Ovary (tissue), 3 donors: ENCODE results near the gene EYS.

ENCODE experiments used
- EP300 ChIP-seq: sonication (generic); formaldehyde crosslinking; IDR thresholded peaks from one replicate; pipeline ENCODE4 v1.6.1; 2017; ENCODE audit warnings: antibody characterized with exemption
- POLR2A ChIP-seq: fragments of 450-650 bp; IDR thresholded peaks from one replicate; pipeline ENCODE4 v1.6.1; 2017; ENCODE audit warnings: antibody characterized with exemption, mild to moderate bottlenecking, moderate library complexity
- TF ChIP-seq, protein P1 (sequence below), 3 donors: fragments of 450-650 bp in 2 of 3; fragments of 200-600 bp in 1 of 3; IDR thresholded peaks; one replicate each; pipeline versions ENCODE4 v1.5.1 to v1.8.0; 2016 to 2022; ENCODE audit warnings: antibody characterized with exemption in 3 of 3, mild to moderate bottlenecking in 1 of 3
- donor health status: DM: no; HTN: no; CAD: no.

DNA sequence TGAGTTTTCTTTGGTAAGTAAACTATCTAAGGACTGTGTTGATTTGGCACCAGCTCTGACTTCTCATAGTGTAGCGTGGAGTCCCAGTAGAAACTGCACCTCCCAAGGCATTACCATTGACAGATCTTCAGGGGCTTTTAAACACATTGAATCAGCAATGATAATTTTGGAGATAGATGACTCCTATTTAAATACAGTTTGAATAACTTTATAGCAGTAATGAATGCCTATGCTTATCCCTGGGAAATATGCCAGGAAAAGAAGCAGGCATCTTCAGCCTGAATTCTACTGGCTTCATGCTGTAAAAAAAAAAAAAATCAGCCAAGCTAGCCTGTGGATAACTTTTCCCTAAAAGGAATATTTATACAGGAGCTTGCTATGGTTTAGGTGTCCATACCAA lies 895.9 kb downstream of the EYS start:
- TF ChIP-seq, protein P1, sequence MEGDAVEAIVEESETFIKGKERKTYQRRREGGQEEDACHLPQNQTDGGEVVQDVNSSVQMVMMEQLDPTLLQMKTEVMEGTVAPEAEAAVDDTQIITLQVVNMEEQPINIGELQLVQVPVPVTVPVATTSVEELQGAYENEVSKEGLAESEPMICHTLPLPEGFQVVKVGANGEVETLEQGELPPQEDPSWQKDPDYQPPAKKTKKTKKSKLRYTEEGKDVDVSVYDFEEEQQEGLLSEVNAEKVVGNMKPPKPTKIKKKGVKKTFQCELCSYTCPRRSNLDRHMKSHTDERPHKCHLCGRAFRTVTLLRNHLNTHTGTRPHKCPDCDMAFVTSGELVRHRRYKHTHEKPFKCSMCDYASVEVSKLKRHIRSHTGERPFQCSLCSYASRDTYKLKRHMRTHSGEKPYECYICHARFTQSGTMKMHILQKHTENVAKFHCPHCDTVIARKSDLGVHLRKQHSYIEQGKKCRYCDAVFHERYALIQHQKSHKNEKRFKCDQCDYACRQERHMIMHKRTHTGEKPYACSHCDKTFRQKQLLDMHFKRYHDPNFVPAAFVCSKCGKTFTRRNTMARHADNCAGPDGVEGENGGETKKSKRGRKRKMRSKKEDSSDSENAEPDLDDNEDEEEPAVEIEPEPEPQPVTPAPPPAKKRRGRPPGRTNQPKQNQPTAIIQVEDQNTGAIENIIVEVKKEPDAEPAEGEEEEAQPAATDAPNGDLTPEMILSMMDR (IDR thresholded peaks at IDR 0.05): no peak
- TF ChIP-seq POLR2A (no peak), EP300 (no peak)
